Stimulated activated CD4-positive, alpha-beta T cell treated with anti-CD3 and anti-CD28 coated beads, Interleukin-4, amount 100 ng/mL, for 48 hours (primary cell): ENCODE data around the gene ERICH6B.

Source experiments
- DNase-seq, 2 donors: peaks; one replicate each; pipeline ENCODE4 v3.0.0-alpha.2; 2020; ENCODE audit warnings: low read depth in 2 of 2

The ERICH6B gene

GRCh38 chr13:45542391-45542790, 73.1 kb downstream of the ERICH6B start:
- DNase-seq, result no peak

- no peak for DNase-seq
Measured at GRCh38 chr13:45541806-45542205, 73.7 kb downstream of the ERICH6B start.

- DNase-seq, result no peak
Measured at GRCh38 chr13:45540864-45541263, 74.7 kb downstream of the ERICH6B start.

GRCh38 chr13:45540195-45540594, 75.3 kb downstream of the ERICH6B start:
- DNase-seq, result no peak

- no peak for DNase-seq
Measured at GRCh38 chr13:45538382-45538781, 77.2 kb downstream of the ERICH6B start.

GRCh38 chr13:45537516-45537915, 78.0 kb downstream of the ERICH6B start:
- no peak for DNase-seq

- no peak for DNase-seq
Measured at GRCh38 chr13:45536224-45536623, 79.3 kb downstream of the ERICH6B start.

GRCh38 chr13:45534604-45535003, 80.9 kb downstream of the ERICH6B start:
- DNase-seq, result no peak

- no peak for DNase-seq
Measured at GRCh38 chr13:45529758-45530157, 85.8 kb downstream of the ERICH6B start.

GRCh38 chr13:45527699-45528462, 87.7 kb downstream of the ERICH6B start:
- no peak for DNase-seq

- no peak for DNase-seq
Measured at GRCh38 chr13:45522571-45522970, 93.0 kb downstream of the ERICH6B start.

GRCh38 chr13:45521297-45521696, 94.2 kb downstream of the ERICH6B start:
- no peak for DNase-seq

- DNase-seq, result no peak
Measured at GRCh38 chr13:45519493-45519892, 96.0 kb downstream of the ERICH6B start.

- DNase-seq, result no peak
Measured at GRCh38 chr13:45518525-45519245, 96.9 kb downstream of the ERICH6B start.

- no peak for DNase-seq
Measured at GRCh38 chr13:45516757-45517156, 98.8 kb downstream of the ERICH6B start.

- DNase-seq, result no peak
Measured at GRCh38 chr13:45512098-45512496, 103.4 kb downstream of the ERICH6B start.

GRCh38 chr13:45511310-45512097, 104.0 kb downstream of the ERICH6B start:
- no peak for DNase-seq

GRCh38 chr13:45510672-45511071, 104.9 kb downstream of the ERICH6B start:
- DNase-seq, result no peak

GRCh38 chr13:45508776-45509175, 106.8 kb downstream of the ERICH6B start:
- no peak for DNase-seq

GRCh38 chr13:45506811-45507210, 108.7 kb downstream of the ERICH6B start:
- DNase-seq, result no peak

- no peak for DNase-seq
Measured at GRCh38 chr13:45503658-45504057, 111.9 kb downstream of the ERICH6B start.

- no peak for DNase-seq
Measured at GRCh38 chr13:45501175-45501526, 114.4 kb downstream of the ERICH6B start.
